Stimulated activated naive CD4-positive, alpha-beta T cell treated with Interleukin-2 at 50 U/mL for 16 hours (primary cell): ENCODE results near the gene KCNT2.
"Not testable (repeated sequence)": the region's sequence is repeated elsewhere in the genome, so short reads cannot be mapped to it uniquely, and the experiment has no call there.

Experiments used
- DNase-seq: peaks from one replicate; lab custom pipeline; 2025; lab: John Stamatoyannopoulos, UW

The KCNT2 gene

GRCh38 chr1:196608390-196609369 lies at the start of gene KCNT2:
TSS of gene KCNT2 (minus strand) at chr1:196608440. CDS start at chr1:196608309, 131 bp downstream.
- peak; percentile 2 for DNase-seq

GRCh38 chr1:196655494-196655893 lies 47.3 kb upstream of the KCNT2 start:
- DNase-seq, result no peak

- DNase-seq, result no peak
Measured at GRCh38 chr1:196655071-196655470, 46.8 kb upstream of the KCNT2 start.

GRCh38 chr1:196654271-196654670 lies 46.0 kb upstream of the KCNT2 start:
- no peak for DNase-seq

- no peak for DNase-seq
Measured at GRCh38 chr1:196651637-196652215, 43.5 kb upstream of the KCNT2 start, which contains the start of gene CFH. TSS of gene CFH (plus strand) at chr1:196652043. CDS start at chr1:196652118, 75 bp downstream.

GRCh38 chr1:196651079-196651478 lies 42.8 kb upstream of the KCNT2 start:
- DNase-seq, result no peak

- DNase-seq, result no peak
Measured at GRCh38 chr1:196650403-196650802, 42.2 kb upstream of the KCNT2 start.

GRCh38 chr1:196649990-196650389 lies 41.8 kb upstream of the KCNT2 start:
- no peak for DNase-seq

GRCh38 chr1:196640976-196641375 lies 32.7 kb upstream of the KCNT2 start:
- no peak for DNase-seq

GRCh38 chr1:196639291-196639690 lies 31.1 kb upstream of the KCNT2 start:
- DNase-seq, result not testable (repeated sequence)

GRCh38 chr1:196638466-196638865 lies 30.2 kb upstream of the KCNT2 start:
- DNase-seq, result no peak

- DNase-seq, result no peak
Measured at GRCh38 chr1:196637606-196638005, 29.4 kb upstream of the KCNT2 start.

- DNase-seq, result no peak
Measured at GRCh38 chr1:196628838-196629237, 20.6 kb upstream of the KCNT2 start.

- no peak for DNase-seq
Measured at GRCh38 chr1:196623079-196623478, 14.8 kb upstream of the KCNT2 start.

GRCh38 chr1:196619721-196620120 lies 11.5 kb upstream of the KCNT2 start:
- DNase-seq, result no peak

- DNase-seq, result no peak
Measured at GRCh38 chr1:196611873-196612272, 3.6 kb upstream of the KCNT2 start.

GRCh38 chr1:196609370-196609737 lies 1.1 kb upstream of the KCNT2 start:
- DNase-seq, result no peak

- DNase-seq, result no peak
Measured at GRCh38 chr1:196607981-196608380, 259 bp downstream of the KCNT2 start.

GRCh38 chr1:196603651-196604050 lies 4.6 kb downstream of the KCNT2 start:
- no peak for DNase-seq

- DNase-seq, result no peak
Measured at GRCh38 chr1:196598942-196599748, 9.1 kb downstream of the KCNT2 start.

- DNase-seq, result no peak
Measured at GRCh38 chr1:196594700-196595099, 13.5 kb downstream of the KCNT2 start.

GRCh38 chr1:196593955-196594354 lies 14.3 kb downstream of the KCNT2 start:
- no peak for DNase-seq
